22Rv1 (cell line): ENCODE results near the gene ACRBP.

Source experiments
- H3K27ac ChIP-seq: fragments of 450-650 bp; 2 replicates; pipeline ENCODE4 v1.5.1; 2017
- ZFX ChIP-seq: fragments of 450-650 bp; IDR thresholded peaks from 2 replicates; pipeline ENCODE4 v1.6.1; 2017; ENCODE audit warnings: antibody characterized with exemption, borderline replicate concordance
- TF ChIP-seq, protein P1 (sequence below): fragments of 450-650 bp; IDR thresholded peaks from 2 replicates; pipeline ENCODE4 v1.5.1; 2017; ENCODE audit warnings: mild to moderate bottlenecking

ACRBP gene

DNA sequence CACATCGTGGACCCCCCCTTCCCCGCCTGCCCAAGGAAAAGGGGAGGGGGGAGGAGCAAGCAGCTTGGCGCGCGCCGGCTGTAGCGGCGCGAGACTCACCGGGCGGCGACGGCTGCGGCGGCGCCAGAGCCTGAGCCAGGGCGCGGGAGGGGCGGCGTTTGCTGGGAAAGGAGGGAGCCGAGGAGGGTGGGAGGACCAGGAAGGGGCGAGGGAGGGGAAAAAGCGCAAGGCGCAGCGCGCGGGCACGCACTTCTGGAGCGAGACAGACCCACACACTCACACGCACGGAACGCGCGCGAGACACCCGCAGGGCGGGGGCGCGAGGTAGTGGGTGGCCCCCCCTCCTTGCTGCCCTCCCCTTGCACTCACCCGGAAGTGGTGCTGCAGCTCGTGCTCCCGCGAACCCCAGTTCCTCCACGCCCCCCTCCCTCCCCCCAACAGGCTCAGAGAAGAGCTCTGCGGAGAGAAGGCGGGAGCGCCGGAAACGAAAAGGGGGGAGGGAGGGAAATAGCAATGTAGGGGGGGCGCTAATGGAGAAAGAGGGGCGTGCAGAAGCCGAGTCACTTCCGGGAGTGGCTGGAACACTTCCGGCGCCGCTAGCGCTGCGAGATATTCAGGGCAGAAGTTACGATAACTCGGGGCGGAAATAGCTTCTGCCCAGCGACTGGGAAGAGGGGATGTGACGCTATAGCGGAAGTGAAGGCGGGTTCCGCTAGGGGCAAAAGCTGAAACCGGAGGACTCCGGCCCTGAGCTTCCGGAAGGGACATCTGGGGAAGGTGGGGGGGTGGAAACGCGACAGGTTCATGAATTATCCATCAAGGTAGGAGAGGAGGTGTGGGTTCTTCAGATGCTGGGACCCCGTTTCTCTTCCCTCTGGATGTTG lies 42.0 kb upstream of the ACRBP start, which contains the start of gene ZNF384:
ZNF384 (minus strand) TSS at position 377 of the 884 bp plus-strand sequence. CDS start 9,855 bp downstream, outside the sequence.
- peak within 1 kb of the TSS; percentile 98 for H3K27ac ChIP-seq
- no peak for TF ChIP-seq ZFX
- TF ChIP-seq, protein P1, sequence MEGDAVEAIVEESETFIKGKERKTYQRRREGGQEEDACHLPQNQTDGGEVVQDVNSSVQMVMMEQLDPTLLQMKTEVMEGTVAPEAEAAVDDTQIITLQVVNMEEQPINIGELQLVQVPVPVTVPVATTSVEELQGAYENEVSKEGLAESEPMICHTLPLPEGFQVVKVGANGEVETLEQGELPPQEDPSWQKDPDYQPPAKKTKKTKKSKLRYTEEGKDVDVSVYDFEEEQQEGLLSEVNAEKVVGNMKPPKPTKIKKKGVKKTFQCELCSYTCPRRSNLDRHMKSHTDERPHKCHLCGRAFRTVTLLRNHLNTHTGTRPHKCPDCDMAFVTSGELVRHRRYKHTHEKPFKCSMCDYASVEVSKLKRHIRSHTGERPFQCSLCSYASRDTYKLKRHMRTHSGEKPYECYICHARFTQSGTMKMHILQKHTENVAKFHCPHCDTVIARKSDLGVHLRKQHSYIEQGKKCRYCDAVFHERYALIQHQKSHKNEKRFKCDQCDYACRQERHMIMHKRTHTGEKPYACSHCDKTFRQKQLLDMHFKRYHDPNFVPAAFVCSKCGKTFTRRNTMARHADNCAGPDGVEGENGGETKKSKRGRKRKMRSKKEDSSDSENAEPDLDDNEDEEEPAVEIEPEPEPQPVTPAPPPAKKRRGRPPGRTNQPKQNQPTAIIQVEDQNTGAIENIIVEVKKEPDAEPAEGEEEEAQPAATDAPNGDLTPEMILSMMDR: no peak

DNA sequence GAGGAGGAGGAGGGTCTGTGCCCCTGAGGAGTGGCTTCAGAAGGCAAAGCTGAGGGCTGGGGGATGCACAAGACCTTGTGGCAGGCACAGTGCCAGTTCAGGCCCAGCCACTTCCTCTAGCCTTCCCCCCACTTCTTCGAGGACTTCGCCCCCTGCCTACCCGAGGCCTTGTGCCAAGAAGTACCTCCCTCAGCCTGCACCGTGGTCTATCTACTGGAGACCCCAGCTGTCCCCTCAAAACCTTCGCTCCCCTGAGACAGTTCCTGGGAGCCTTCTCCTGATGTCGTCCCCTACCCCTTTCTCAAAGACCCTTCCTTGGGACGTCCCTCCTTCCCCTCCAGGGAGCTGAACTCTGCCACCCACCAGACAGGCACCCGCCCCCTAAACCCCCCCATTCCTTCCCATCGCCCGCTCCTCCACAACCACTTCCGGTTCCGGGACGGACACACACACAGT lies 41.3 kb upstream of the ACRBP start:
- peak overlapping the region; percentile 98 for H3K27ac ChIP-seq
- no peak for TF ChIP-seq ZFX
- TF ChIP-seq, protein P1: no peak

DNA sequence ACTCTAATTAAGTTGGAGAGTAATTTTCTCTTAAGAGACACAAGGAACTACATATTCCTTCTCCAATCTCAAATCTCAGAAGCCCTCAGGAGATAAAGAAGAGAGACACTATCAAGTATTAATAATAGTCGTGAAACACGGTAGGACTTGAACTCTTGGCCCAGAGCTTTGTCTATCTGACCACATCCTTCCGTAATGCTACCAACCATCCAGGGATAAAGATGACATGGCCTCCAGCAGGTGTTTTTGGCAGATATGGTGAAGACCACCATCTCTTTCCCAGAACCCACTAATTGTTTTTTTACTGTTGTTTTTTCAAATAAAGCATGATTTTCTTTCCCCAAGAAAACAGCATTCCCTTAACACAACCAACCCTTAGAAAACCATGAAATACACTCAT lies 38.6 kb upstream of the ACRBP start:
- no peak for TF ChIP-seq ZFX
- TF ChIP-seq, protein P1: no peak
- H3K27ac ChIP-seq: peak overlapping the region; percentile 98; the same call in 1 of the 2 replicates

DNA sequence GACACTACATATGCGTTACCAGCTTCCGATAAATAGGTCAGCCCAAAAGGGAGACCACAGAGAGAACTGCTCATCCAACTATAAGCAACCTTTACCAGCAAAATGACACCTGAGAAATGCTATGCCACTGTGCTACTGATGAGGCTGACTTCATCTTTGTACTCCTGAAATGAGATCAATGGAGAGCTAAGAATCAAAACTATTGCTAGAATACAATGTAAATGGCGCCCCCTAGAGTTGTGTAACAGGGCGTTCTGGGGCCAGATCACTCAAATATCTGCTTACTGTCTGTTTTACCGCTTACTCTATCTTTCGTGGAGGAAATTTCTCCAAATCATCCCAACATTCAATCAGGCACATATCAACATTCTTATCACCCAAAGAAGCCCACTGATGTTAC lies 37.4 kb upstream of the ACRBP start:
- H3K27ac ChIP-seq: no peak overlapping the region
- TF ChIP-seq, protein P1: peak; percentile 88
- TF ChIP-seq ZFX: no peak

DNA sequence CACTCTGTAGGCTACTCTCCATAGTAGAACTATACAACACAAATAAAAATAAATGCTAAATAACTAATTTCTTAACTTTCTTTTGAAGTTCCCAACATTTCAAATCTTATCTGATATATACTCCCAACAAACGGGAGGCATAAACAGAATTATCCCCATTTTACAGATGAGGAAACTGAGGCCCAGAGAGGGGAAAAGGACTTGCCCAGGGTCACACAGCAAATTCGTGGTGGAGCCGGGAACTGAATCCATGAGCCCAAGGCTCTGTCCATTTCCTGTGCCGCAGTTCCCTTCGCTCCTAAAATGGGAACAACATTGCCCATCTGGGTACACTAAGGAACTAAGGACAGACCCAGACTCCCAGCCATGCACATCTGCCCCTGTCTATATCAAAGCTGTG lies 29.7 kb upstream of the ACRBP start:
- no peak overlapping the region for H3K27ac ChIP-seq
- TF ChIP-seq ZFX: no peak
- TF ChIP-seq, protein P1: no peak

DNA sequence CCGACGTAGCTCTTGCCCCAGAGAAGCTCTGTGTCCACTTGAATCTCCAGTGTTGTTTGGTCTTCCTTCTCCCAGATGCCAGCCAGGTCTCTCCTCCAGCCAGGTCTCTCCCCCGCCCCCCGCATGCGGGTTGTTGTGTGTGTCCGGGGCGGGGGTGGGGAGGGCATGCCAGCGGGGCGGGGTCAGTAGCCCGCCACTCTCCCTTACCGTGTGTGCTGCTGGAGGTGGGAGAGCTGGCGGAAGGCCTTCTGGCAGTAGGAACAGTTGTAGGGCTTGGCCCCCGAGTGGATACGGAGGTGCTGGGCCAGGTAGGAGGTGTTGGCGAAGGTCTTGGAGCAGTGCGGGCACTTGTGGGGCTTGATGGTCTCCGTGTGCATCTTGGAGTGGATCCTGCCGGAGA lies 24.9 kb upstream of the ACRBP start:
- H3K27ac ChIP-seq: no peak overlapping the region
- TF ChIP-seq, protein P1: no peak

DNA sequence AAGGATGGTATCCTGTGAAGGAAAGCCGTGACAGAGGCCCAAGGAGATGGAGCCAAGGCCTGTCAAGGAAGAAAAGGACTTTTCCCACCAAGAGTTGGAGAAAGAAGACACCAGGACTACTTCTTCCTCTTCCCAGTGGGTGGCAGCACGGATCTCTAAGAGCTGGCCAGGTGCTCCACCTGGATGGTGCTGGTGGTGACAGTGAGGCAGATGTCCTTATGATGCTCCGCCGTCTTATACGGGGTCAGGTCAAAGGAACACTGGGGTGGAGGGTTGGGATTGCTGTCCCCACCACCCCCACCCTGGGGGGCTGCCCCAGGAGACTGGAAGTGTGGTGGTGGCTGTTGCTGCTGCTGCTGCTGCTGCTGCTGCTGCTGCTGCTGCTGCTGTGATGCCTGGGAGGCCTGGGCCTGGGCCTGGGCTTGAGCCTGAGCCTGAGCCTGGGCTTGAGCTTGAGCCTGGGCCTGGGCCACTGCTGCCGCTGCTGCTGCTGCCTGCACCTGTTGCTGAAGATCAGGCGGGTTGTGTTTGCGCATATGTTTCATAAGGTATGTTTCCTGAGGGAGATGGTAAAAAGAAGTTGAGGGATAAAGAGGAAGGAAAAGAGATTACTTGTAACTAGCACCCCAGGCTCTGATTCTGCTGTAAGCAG lies 20.5 kb upstream of the ACRBP start:
- TF ChIP-seq, protein P1: peak; percentile 60
- no peak for TF ChIP-seq ZFX

More for the DNA sequence above, 20.5 kb upstream of the ACRBP start:
- no peak overlapping the region for H3K27ac ChIP-seq
